Mesendoderm (in vitro differentiated cells): ENCODE data around the gene SOX13.

ENCODE experiments used
- DNase-seq: peaks from one replicate; pipeline ENCODE4 v3.0.0; 2013
- H2AK5ac ChIP-seq: 2 replicates; pipeline ENCODE4 v1.6.1; 2013; ENCODE audit warnings: low read length, inconsistent platforms
- H2BK120ac ChIP-seq: 2 replicates; pipeline ENCODE4 v1.6.1; 2013; ENCODE audit warnings: low read depth, mild to moderate bottlenecking, low read length, moderate library complexity, mixed read lengths
- H2BK15ac ChIP-seq: replicated peaks from 2 replicates; pipeline ENCODE4 v1.6.1; 2013; ENCODE audit warnings: low read depth, mild to moderate bottlenecking, moderate library complexity
- H2BK5ac ChIP-seq: 2 replicates; pipeline ENCODE4 v1.6.1; 2013; ENCODE audit warnings: low read length, inconsistent platforms
- H3K18ac ChIP-seq: 2 replicates; pipeline ENCODE4 v1.6.1; 2013; ENCODE audit warnings: mild to moderate bottlenecking, low read length, mixed read lengths
- H3K23ac ChIP-seq: one replicate; pipeline ENCODE4 v1.6.1; 2013; ENCODE audit warnings: low read length
- H3K27ac ChIP-seq: 2 replicates; pipeline ENCODE4 v1.5.1; 2013; ENCODE audit warnings: low read depth, mild to moderate bottlenecking, inconsistent platforms, low read length, moderate library complexity
- H3K27me3 ChIP-seq: 2 replicates; pipeline ENCODE4 v1.6.1; 2013; ENCODE audit warnings: low read length, control low read depth, mild to moderate bottlenecking, inconsistent platforms; ENCODE audit not compliant: insufficient read depth, poor library complexity
- H3K36me3 ChIP-seq: 2 replicates; pipeline ENCODE4 v1.6.1; 2013; ENCODE audit warnings: low read length, inconsistent platforms; ENCODE audit not compliant: control insufficient read depth, insufficient read depth
- H3K4ac ChIP-seq: one replicate; pipeline ENCODE4 v1.6.1; 2013; ENCODE audit warnings: low read depth, mild to moderate bottlenecking, low read length, moderate library complexity
- H3K4me1 ChIP-seq: 2 replicates; pipeline ENCODE4 v1.6.1; 2013; ENCODE audit warnings: low read depth, low read length, inconsistent platforms; ENCODE audit not compliant: control insufficient read depth
- H3K4me2 ChIP-seq: 2 replicates; pipeline ENCODE4 v1.6.1; 2013; ENCODE audit warnings: low read length
- H3K4me3 ChIP-seq: 2 replicates; pipeline ENCODE4 v1.5.1; 2013; ENCODE audit warnings: mild to moderate bottlenecking, low read length
- H3K56ac ChIP-seq: one replicate; pipeline ENCODE4 v1.6.1; 2013; ENCODE audit warnings: low read length
- H3K79me1 ChIP-seq: 2 replicates; pipeline ENCODE4 v1.6.1; 2013; ENCODE audit warnings: low read length, inconsistent platforms
- H3K79me2 ChIP-seq: 2 replicates; pipeline ENCODE4 v1.6.1; 2013; ENCODE audit warnings: mild to moderate bottlenecking, low read length; ENCODE audit not compliant: control insufficient read depth, insufficient read depth
- H3K9ac ChIP-seq: 2 replicates; pipeline ENCODE4 v1.6.1; 2013; ENCODE audit warnings: low read length, inconsistent platforms
- H4K5ac ChIP-seq: one replicate; pipeline ENCODE4 v1.6.1; 2013; ENCODE audit warnings: low read length
- H4K8ac ChIP-seq: one replicate; pipeline ENCODE4 v1.6.1; 2013; ENCODE audit warnings: low read depth, mild to moderate bottlenecking, control low read depth, low read length, moderate library complexity
- WGBS: extraction: QIAGEN DNeasy Blood & Tissue Kit; methylation state at CpG from one replicate; pipeline ENCODE4 v1.1.7; 2013; ENCODE audit warnings: low lambda C conversion rate, missing lambda C conversion rate; ENCODE audit not compliant: insufficient coverage; ENCODE audit errors: extremely low coverage; 5-methylcytosine and 5-hydroxymethylcytosine counted together

Gene SOX13

DNA sequence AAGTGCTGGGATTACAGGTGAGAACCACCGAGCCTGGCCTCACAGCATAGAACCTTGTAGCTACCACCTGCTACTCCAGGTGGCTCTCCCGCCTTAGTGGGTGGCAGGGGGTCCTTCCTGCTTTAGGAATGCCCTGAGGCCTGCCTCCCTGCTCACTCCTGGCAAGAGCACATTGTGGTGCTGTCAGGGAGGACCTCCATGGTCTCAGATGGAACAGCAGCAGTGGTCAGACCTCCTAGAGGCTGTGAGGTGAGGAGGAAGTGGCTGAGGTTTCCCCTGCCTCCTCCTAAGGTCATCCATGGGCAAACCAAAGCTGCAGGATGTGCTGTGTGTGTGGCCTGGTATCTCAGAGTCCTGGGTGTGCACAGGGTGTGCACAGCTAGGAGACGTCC, 6.7 kb downstream of the SOX13 start:
- peak overlapping the region; percentile 91 for H3K23ac ChIP-seq
- peak overlapping the region; percentile 60 for H2AK5ac ChIP-seq
- peaks cover 8% of the 10 kb centered on the region for H3K79me1 ChIP-seq
- peak overlapping the region; percentile 60 for H3K27ac ChIP-seq
- H3K56ac ChIP-seq: peak overlapping the region; percentile 85
- no peaks in the 10 kb centered on the region for H3K27me3 ChIP-seq
- H3K4ac ChIP-seq: peak overlapping the region; percentile 61
- H3K4me1 ChIP-seq: peaks cover 21% of the 10 kb centered on the region
- no peak overlapping the region for H2BK15ac ChIP-seq
- no peak overlapping the region for H4K5ac ChIP-seq
- peak overlapping the region; percentile 85 for H3K18ac ChIP-seq
- peak overlapping the region; percentile 18 for H3K4me2 ChIP-seq
- WGBS: no CpG with 5 or more reads among the region's 3 CpGs
- H3K9ac ChIP-seq: peak overlapping the region; percentile 56
- H2BK5ac ChIP-seq: peak overlapping the region; percentile 87
- no peak overlapping the region for H3K4me3 ChIP-seq
- H4K8ac ChIP-seq: no peak overlapping the region
- H2BK120ac ChIP-seq: no peak overlapping the region
- H3K36me3 ChIP-seq: no peaks in the 10 kb centered on the region
- H3K79me2 ChIP-seq: peaks cover 68% of the 10 kb centered on the region
- DNase-seq: peak; percentile 78

DNA sequence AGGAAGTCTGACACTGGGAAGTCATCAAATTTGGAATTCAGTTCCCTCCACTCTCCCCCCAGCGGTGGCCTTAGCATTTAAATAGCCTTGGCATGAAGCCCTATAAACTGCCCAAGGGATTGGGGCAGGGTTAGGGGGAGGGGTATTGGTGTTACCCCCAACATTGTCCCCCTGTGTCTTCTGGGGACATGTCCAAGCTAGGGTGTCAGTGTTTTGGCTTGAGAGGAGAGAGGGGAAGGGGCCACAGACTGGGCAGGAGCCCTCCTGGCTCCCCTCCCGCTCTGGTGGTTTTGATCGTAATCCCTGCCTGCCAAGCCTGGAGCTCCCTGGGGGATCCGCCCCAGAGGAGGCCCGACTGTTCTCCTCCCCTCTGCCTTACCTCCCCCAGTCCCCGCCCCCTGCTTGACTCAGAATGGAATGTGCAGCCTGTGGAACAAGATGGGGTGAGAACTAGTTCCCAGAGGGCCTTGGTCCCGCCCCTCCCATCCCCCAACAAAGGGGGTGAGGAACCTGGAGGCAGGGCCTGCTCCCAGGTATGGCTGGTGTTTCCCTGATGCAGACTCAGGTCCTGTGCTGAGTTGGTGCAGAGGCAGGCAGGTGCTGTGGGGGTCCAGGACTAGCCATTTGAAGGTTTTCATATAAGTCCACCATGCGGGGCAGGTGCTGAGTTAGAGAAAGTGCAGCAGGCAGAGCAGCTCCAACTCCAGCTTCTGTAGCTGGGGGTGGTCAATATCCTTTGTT, 7.4 kb downstream of the SOX13 start:
- peaks cover 68% of the 10 kb centered on the region for H3K79me2 ChIP-seq
- H3K27ac ChIP-seq: peak overlapping the region; percentile 60
- H3K56ac ChIP-seq: peak overlapping the region; percentile 85
- no peak overlapping the region for H2BK15ac ChIP-seq
- peak overlapping the region; percentile 94 for H2BK5ac ChIP-seq
- peak overlapping the region; percentile 85 for H3K18ac ChIP-seq
- H3K9ac ChIP-seq: peak overlapping the region; percentile 50
- no peak overlapping the region for H2BK120ac ChIP-seq
- WGBS: no CpG with 5 or more reads among the region's 8 CpGs
- peak; percentile 99 for DNase-seq
- no peaks in the 10 kb centered on the region for H3K27me3 ChIP-seq
- peaks cover 12% of the 10 kb centered on the region for H3K79me1 ChIP-seq
- no peak overlapping the region for H4K8ac ChIP-seq
- H3K36me3 ChIP-seq: no peaks in the 10 kb centered on the region
- no peak overlapping the region for H3K23ac ChIP-seq
- H4K5ac ChIP-seq: no peak overlapping the region
- peak overlapping the region; percentile 57 for H3K4me2 ChIP-seq
- no peak overlapping the region for H3K4me3 ChIP-seq
- H3K4ac ChIP-seq: peak overlapping the region; percentile 66
- no peak overlapping the region for H2AK5ac ChIP-seq
- peaks cover 20% of the 10 kb centered on the region for H3K4me1 ChIP-seq

DNA sequence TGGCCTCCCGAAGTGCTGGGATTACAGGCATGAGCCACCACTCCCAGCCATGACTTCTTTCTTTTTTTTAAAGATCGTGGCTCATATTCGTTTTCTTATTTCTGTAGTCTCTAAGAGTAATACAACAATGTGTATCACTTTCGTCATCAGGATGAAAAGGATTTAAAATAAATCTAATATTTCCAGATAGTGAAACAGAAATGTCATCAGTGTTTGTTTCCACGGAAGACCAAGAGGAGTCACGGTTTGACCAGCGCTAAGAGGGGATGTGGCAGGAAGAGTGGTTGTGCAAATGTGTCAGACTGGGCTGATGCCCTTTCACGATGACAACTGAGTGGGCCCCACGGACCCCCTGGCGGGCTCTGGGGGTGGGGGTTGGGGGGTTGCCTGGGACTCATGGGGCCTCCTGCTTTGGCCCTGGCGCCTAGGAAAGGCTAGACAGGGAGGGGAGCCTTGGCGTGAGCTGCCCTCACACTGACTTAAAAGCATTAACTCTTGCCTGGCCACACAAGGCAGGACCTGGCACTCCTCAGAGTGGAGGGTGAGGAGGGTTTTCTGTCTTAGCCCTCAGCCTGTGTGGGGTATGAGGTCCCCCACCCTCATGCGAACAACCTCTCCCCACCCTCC, 8.4 kb downstream of the SOX13 start:
- DNase-seq: peak; percentile 72

DNA sequence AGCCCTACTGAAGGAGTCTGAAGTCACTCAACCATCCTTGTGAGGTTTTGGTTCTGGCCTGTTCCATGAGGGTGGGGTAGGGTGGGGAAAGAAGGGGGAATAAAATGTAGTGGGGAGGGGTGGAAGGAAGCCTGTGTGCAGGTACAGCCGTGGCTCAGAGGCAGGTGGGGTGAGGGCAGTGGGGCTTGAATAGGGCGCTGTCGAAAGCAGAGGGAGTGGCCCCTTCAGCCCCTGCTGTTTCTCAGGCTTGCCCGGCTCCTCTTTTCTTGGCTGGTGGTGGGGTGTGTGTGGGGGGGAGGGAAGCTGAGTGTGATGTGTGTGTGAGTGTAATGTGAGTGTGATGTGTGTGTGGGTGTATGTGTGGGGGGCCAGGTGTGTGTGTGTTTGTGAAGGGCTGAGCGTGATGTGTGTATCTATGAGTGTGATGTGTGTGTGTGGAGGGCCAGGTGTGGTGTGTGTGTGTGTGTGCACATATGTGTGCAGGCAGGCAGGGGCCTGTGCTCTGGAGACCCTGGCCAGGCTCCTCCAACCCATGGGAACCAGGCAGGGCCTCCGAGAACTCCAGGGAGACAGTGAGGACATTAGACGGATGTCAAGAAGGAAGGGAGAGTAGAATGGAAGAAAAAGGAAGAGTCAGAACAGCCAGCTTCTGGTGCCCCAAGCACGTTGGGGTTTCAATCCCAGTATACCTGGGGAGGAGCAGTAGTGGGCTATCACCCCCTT, 9.0 kb downstream of the SOX13 start:
- H3K27me3 ChIP-seq: no peaks in the 10 kb centered on the region
- H2BK15ac ChIP-seq: no peak overlapping the region
- no peak for DNase-seq
- peak overlapping the region; percentile 46 for H3K56ac ChIP-seq
- H3K4ac ChIP-seq: peak overlapping the region; percentile 1
- H3K9ac ChIP-seq: peak overlapping the region; percentile 3
- no peak overlapping the region for H3K4me3 ChIP-seq
- no peak overlapping the region for H4K8ac ChIP-seq
- peaks cover 7% of the 10 kb centered on the region for H3K79me1 ChIP-seq
- H3K18ac ChIP-seq: peak overlapping the region; percentile 77
- H2AK5ac ChIP-seq: peak overlapping the region; percentile 13
- no CpG with 5 or more reads among the region's 8 CpGs for WGBS
- H3K4me2 ChIP-seq: no peak overlapping the region
- peaks cover 63% of the 10 kb centered on the region for H3K79me2 ChIP-seq
- no peak overlapping the region for H3K27ac ChIP-seq
- no peaks in the 10 kb centered on the region for H3K36me3 ChIP-seq
- H3K4me1 ChIP-seq: peaks cover 13% of the 10 kb centered on the region
- peak overlapping the region; percentile 54 for H3K23ac ChIP-seq
- H2BK120ac ChIP-seq: peak overlapping the region; percentile 82
- no peak overlapping the region for H4K5ac ChIP-seq
- H2BK5ac ChIP-seq: peak overlapping the region; percentile 8

More for the DNA sequence above, 8.4 kb downstream of the SOX13 start:
- Histone ChIP-seq H3K4ac (peak overlapping the region; percentile 67), H3K79me2 (peaks cover 65% of the 10 kb centered on the region), H3K4me2 (no peak overlapping the region), H4K5ac (no peak overlapping the region), H4K8ac (no peak overlapping the region), H2BK120ac (peak overlapping the region; percentile 82), H2AK5ac (no peak overlapping the region), H3K27me3 (no peaks in the 10 kb centered on the region), H3K36me3 (no peaks in the 10 kb centered on the region), H3K79me1 (peaks cover 9% of the 10 kb centered on the region), H3K9ac (peak overlapping the region; percentile 14), H3K4me3 (no peak overlapping the region), H3K56ac (peak overlapping the region; percentile 72), H2BK5ac (no peak overlapping the region), H2BK15ac (no peak overlapping the region), H3K4me1 (peaks cover 15% of the 10 kb centered on the region), H3K27ac (peak overlapping the region; percentile 52), H3K23ac (no peak overlapping the region), H3K18ac (peak overlapping the region; percentile 77)
- WGBS: no CpG with 5 or more reads among the region's 13 CpGs

GRCh38 chr1:204083491-204083890, 10.6 kb downstream of the SOX13 start:
- H3K79me1 ChIP-seq: peaks cover 14% of the 10 kb centered on the region
- H2BK120ac ChIP-seq: no peak overlapping the region
- no peaks in the 10 kb centered on the region for H3K36me3 ChIP-seq
- H3K79me2 ChIP-seq: peaks cover 74% of the 10 kb centered on the region
- H3K4me1 ChIP-seq: peaks cover 15% of the 10 kb centered on the region
- no CpG with 5 or more reads among the region's 7 CpGs for WGBS
- no peak overlapping the region for H3K27ac ChIP-seq
- no peak for DNase-seq
- H3K18ac ChIP-seq: no peak overlapping the region
- no peak overlapping the region for H3K4me2 ChIP-seq
- no peaks in the 10 kb centered on the region for H3K27me3 ChIP-seq
- H4K5ac ChIP-seq: no peak overlapping the region
- H2BK15ac ChIP-seq: no peak overlapping the region
- no peak overlapping the region for H3K9ac ChIP-seq
- no peak overlapping the region for H3K4me3 ChIP-seq
- no peak overlapping the region for H2BK5ac ChIP-seq
- no peak overlapping the region for H2AK5ac ChIP-seq
- no peak overlapping the region for H3K56ac ChIP-seq
- H4K8ac ChIP-seq: no peak overlapping the region
- no peak overlapping the region for H3K4ac ChIP-seq
- no peak overlapping the region for H3K23ac ChIP-seq
